Bronchial epithelial cell (primary cell): Measurements from ENCODE around the gene RHEB. TPM values are rescaled to one million over a fixed set of nuclear protein-coding genes. Genes with fewer than 3 reads are reported as not detected.
A peak's percentile ranks its signal among the peaks of the same experiment; 100 is the strongest.

ENCODE experiments used
- DNase-seq: peaks from one replicate; pipeline ENCODE4 v3.0.0-alpha.2; 2010; ENCODE audit warnings: low read depth
- FAIRE-seq: peaks from 2 replicates; lab custom pipeline; 2011; peaks lifted over from hg19 to GRCh38; lab: Jason Lieb, UNC
- H3K27me3 ChIP-seq: 2 replicates; pipeline ENCODE4 v1.5.1; 2011; ENCODE audit warnings: low read length; ENCODE audit not compliant: control insufficient read depth, insufficient read depth
- H3K36me3 ChIP-seq: 2 replicates; pipeline ENCODE4 v1.5.1; 2011; ENCODE audit warnings: low read length; ENCODE audit not compliant: control insufficient read depth, insufficient read depth
- H3K4me3 ChIP-seq: 2 replicates; pipeline ENCODE4 v1.5.1; 2011; ENCODE audit warnings: mild to moderate bottlenecking, low read depth, low read length, control low read depth
- CTCF ChIP-seq: IDR thresholded peaks from 2 replicates; pipeline ENCODE4 v1.5.1; 2011; ENCODE audit warnings: mild to moderate bottlenecking, moderate library complexity, low read length, control low read depth, inconsistent platforms; ENCODE audit not compliant: insufficient read depth, severe bottlenecking
- total RNA-seq: library from RNA; depleted of rRNA; stranded (reverse); fragments of >200 nt; gene quantifications from 2 replicates; pipeline ENCODE4 v1.2.1, GENCODE V29; 2014

RHEB gene
- total RNA-seq, 1 donor from 2014 or later = 68.7 TPM

DNA sequence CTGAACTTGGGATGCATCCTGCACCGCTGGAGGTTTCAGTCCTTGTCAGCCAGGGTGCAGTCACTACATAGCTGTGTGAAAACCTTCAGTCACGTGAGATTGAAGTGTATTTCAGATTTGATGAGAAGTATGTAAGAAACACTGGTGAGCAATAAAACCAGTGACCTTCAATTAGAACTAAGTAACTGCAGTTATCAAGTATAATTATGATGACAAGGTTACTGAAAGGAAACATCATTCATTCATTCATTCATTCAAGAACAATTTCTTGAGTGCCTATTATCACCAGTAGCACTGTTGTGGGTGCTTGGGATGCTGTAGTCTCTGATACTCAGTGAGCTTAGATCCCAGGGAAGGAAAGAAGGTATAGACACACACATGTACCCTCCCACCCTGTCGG lies 33.6 kb downstream of the RHEB start:
- FAIRE-seq (no peak), DNase-seq (no peak)
- Histone ChIP-seq H3K36me3 (peaks cover 19% of the 10 kb centered on the region), H3K27me3 (no peaks in the 10 kb centered on the region), H3K4me3 (no peak overlapping the region)
- no peak for TF ChIP-seq CTCF

DNA sequence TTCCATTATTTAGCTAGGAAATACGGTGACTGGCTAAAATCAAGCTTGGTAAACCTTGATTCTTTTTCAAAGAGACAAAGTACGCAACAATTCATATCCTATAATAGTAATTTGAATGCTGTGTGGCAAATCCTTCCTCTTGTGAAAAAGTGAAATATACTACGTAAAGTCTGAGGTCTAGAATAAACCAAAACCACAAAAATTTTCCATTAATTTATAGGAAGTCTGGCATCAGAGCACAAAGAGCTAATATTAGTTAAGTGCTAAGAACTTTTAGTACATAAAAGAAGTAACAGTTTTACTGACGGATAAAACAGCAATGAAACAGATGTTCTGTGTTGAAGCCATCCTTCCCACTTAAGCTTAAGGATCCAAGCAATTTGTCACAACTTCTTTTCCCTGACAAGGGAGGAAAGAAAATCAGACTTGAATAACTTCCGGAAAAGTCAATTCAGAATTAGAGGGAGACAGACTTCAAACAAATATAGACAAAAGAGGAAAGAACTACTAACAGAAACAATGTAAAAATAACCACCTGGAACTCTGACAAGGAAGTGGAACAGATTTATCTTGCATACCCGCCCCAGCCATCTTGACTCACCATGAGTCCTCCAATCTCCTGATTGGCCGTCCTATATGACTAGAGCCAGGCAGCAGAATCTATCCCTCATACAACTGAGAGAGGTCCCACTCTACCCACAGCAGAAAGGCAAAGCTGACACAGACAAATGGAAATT lies 34.6 kb downstream of the RHEB start:
- no peak for FAIRE-seq
- DNase-seq = peak; percentile 81
- no peak for TF ChIP-seq CTCF
- no peak overlapping the region for H3K4me3 ChIP-seq
- H3K27me3 ChIP-seq = no peaks in the 10 kb centered on the region
- peaks cover 14% of the 10 kb centered on the region for H3K36me3 ChIP-seq

DNA sequence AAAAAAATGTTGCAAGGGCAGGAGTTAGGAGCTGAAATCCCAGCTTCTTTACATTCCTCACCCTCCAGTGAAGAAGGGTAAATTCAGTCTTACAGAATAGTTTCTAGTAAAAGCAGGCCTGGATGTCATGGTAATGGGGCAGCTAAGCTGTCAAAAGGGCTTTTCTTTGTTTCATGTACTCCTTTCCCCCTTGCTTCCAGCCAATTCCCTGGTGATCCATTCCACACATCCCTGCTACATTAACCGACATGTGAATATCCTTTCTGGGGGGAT lies 36.0 kb downstream of the RHEB start:
- Histone ChIP-seq H3K4me3 (no peak overlapping the region), H3K27me3 (no peaks in the 10 kb centered on the region), H3K36me3 (peaks cover 7% of the 10 kb centered on the region)
- TF ChIP-seq CTCF = no peak
- no peak for FAIRE-seq
- no peak for DNase-seq

GRCh38 chr7:151482883-151483710 lies 36.6 kb downstream of the RHEB start:
- no peak for DNase-seq
- no peak for FAIRE-seq
- Histone ChIP-seq H3K36me3 (peaks cover 6% of the 10 kb centered on the region), H3K4me3 (no peak overlapping the region), H3K27me3 (no peaks in the 10 kb centered on the region)
- no peak for TF ChIP-seq CTCF

GRCh38 chr7:151481650-151482505 lies 37.8 kb downstream of the RHEB start:
- H3K27me3 ChIP-seq = no peaks in the 10 kb centered on the region
- no peak overlapping the region for H3K4me3 ChIP-seq
- peaks cover 5% of the 10 kb centered on the region for H3K36me3 ChIP-seq
- DNase-seq (no peak), FAIRE-seq (no peak)
- no peak for TF ChIP-seq CTCF
